Ishikawa (cell line): ENCODE measurements around the gene PHLDB3.

Source experiments
- EP300 ChIP-seq: IDR thresholded peaks from 2 replicates; pipeline ENCODE4 v1.6.1; 2012; ENCODE audit warnings: borderline replicate concordance
- NFIC ChIP-seq: IDR thresholded peaks from 2 replicates; pipeline ENCODE4 v1.6.1; 2012
- RAD21 ChIP-seq: IDR thresholded peaks from 2 replicates; pipeline ENCODE4 v1.6.1; 2012; ENCODE audit warnings: low read depth
- TEAD4 ChIP-seq: IDR thresholded peaks from 2 replicates; pipeline ENCODE4 v1.6.1; 2012
- USF1 ChIP-seq: IDR thresholded peaks from 2 replicates; pipeline ENCODE4 v1.6.1; 2012
- YY1 ChIP-seq: IDR thresholded peaks from 2 replicates; pipeline ENCODE4 v1.6.1; 2012; ENCODE audit warnings: low read depth
- TF ChIP-seq, protein P1 (sequence below): IDR thresholded peaks from 2 replicates; pipeline ENCODE4 v1.6.1; 2012

GRCh38 chr19:43441716-43442115 lies 62.8 kb downstream of the PHLDB3 start:
- TF ChIP-seq EP300: no peak
- TF ChIP-seq, protein P1, sequence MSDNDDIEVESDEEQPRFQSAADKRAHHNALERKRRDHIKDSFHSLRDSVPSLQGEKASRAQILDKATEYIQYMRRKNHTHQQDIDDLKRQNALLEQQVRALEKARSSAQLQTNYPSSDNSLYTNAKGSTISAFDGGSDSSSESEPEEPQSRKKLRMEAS: no peak
- TF ChIP-seq RAD21: no peak
- no peak for TF ChIP-seq USF1
- no peak for TF ChIP-seq NFIC
- TF ChIP-seq TEAD4: no peak
- TF ChIP-seq YY1: no peak
